ENCODE results near the gene ZNF470. TPM values are rescaled to one million over a fixed set of nuclear protein-coding genes. Genes with fewer than 3 reads are reported as not detected.

The ZNF470 gene
- total and polyA plus RNA-seq, 2 of the 13 experiments (the other 11 are each of a cell fraction or from before 2014, with no cell fraction given), result not detected

GRCh38 chr19:56538254-56538760 is 29.0 kb upstream of the ZNF470 start:
- H3K4me3 ChIP-seq (replicated peaks in 1 of 3; ENCODE audit: insufficient read depth in 1 of 3, low read depth in 2 of 3, low read length in 3 of 3), result no peak overlapping the region
- in situ Hi-C loops (cut with HindIII; ENCODE audit: extremely low pct_ligation_motif_present, low pct_unique_long_range_greater_than_20kb), result no loop called here
- POLR2A ChIA-PET, result no interaction called here
- H3K79me2 ChIP-seq (ENCODE audit: insufficient read depth, low read length), result no peaks in the 10 kb centered on the region
- no peaks in the 10 kb centered on the region for H3K4me1 ChIP-seq (ENCODE audit: insufficient read depth, low read length)
- CTCF ChIA-PET (ENCODE audit: low intra/inter-chr PET ratio, low total read pairs), result no interaction called here
- TF ChIP-seq ZNF749 (CRISPR knock-in tag; IDR thresholded peaks at IDR 0.05; ENCODE audit: borderline replicate concordance) (no peak), MIER2 (CRISPR knock-in tag; IDR thresholded peaks at IDR 0.05) (no peak), KAT7 (CRISPR knock-in tag; IDR thresholded peaks at IDR 0.05; ENCODE audit: borderline replicate concordance) (no peak), MYC (CRISPR knock-in tag; IDR thresholded peaks at IDR 0.05; ENCODE audit: borderline replicate concordance) (no peak), TBL1XR1 (IDR thresholded peaks at IDR 0.05; ENCODE audit: borderline replicate concordance, low read length, partially characterized antibody) (no peak), ZNF562 (CRISPR knock-in tag; IDR thresholded peaks at IDR 0.05; ENCODE audit: borderline replicate concordance) (no peak), TFAP4 (IDR thresholded peaks at IDR 0.05; ENCODE audit: borderline replicate concordance, low read depth) (no peak), AKAP8 (CRISPR knock-in tag; IDR thresholded peaks at IDR 0.05) (no peak), DBP (CRISPR knock-in tag; IDR thresholded peaks at IDR 0.05; ENCODE audit: not compliant biosample characterization) (no peak)
- no peaks in the 10 kb centered on the region for H4K20me1 ChIP-seq (ENCODE audit: insufficient read depth, low read length)
- no TSS peak for BruUV-seq (replicated peaks)
- no peak overlapping the region for H3K9ac ChIP-seq (ENCODE audit: insufficient read depth, low read depth, low read length)
- H3K4me2 ChIP-seq (ENCODE audit: low read depth, low read length), result no peak overlapping the region
- WGBS (ENCODE audit: low lambda C conversion rate), result 80% methylated on average over 29 of the region's 46 CpGs
- no peak for ATAC-seq
- peaks cover 86% of the 10 kb centered on the region for H3K9me3 ChIP-seq (ENCODE audit: low read length)
- no peak overlapping the region for H3K27ac ChIP-seq (ENCODE audit: extremely low read length, insufficient read depth, low read length)
- no peaks in the 10 kb centered on the region for H3K36me3 ChIP-seq (replicated peaks in 1 of 2; ENCODE audit: control insufficient read depth in 1 of 2, insufficient read depth in 2 of 2, low read length in 2 of 2)
- no peak for FAIRE-seq
- no peaks in the 10 kb centered on the region for H3K27me3 ChIP-seq (ENCODE audit: control insufficient read depth in 1 of 2, insufficient read depth in 2 of 2, low read length in 2 of 2)
- H2AFZ ChIP-seq (ENCODE audit: low read length), result no peak overlapping the region
- no peak for DNase-seq (ENCODE audit: low spot score)
- intact Hi-C loops (cut with micrococcal nuclease; ENCODE audit: unreplicated experiment), result no loop called here
